K562 (cell line): Measurements from ENCODE around the gene ACAP3. TPM values are rescaled to one million over a fixed set of nuclear protein-coding genes. Genes with fewer than 3 reads are reported as not detected.

ENCODE experiments used
- CHD1 ChIP-seq: fragments of 200-600 bp; sonication (generic); IDR thresholded peaks from one replicate; pipeline ENCODE4 v1.6.1; 2012; ENCODE audit warnings: mild to moderate bottlenecking, moderate library complexity, low read length, inconsistent platforms
- ETS2 ChIP-seq: IDR thresholded peaks from 2 replicates; pipeline ENCODE4 v1.6.1; 2016; ENCODE audit warnings: borderline replicate concordance, missing genetic modification characterization, mild to moderate bottlenecking, moderate library complexity, missing compliant biosample characterization; ENCODE audit not compliant: poor library complexity, severe bottlenecking
- HDAC8 ChIP-seq: fragments of 450-650 bp; IDR thresholded peaks from 2 replicates; pipeline ENCODE4 v1.6.1; 2016; ENCODE audit warnings: mild to moderate bottlenecking, missing genetic modification characterization, moderate library complexity, missing compliant biosample characterization
- HMGN3 ChIP-seq: IDR thresholded peaks from 2 replicates; pipeline ENCODE4 v1.6.1; 2011; ENCODE audit warnings: borderline replicate concordance, low read depth, mild to moderate bottlenecking, mixed read lengths, low read length; ENCODE audit not compliant: insufficient read length; ENCODE audit errors: extremely low read depth
- HNRNPL ChIP-seq: fragments of 200-400 bp; formaldehyde crosslinking; IDR thresholded peaks from 2 replicates; pipeline ENCODE4 v1.6.1; 2017; ENCODE audit warnings: low read depth, mild to moderate bottlenecking, low read length
- ILF3 ChIP-seq: fragments of 450-650 bp; IDR thresholded peaks from 2 replicates; pipeline ENCODE4 v1.6.1; 2018; ENCODE audit warnings: antibody characterized with exemption, mild to moderate bottlenecking, moderate library complexity, borderline replicate concordance
- KAT8 ChIP-seq: fragments of 450-650 bp; IDR thresholded peaks from 2 replicates; pipeline ENCODE4 v1.6.1; 2016; ENCODE audit warnings: low read depth, mild to moderate bottlenecking
- KDM2B ChIP-seq: fragments of 250-450 bp; sonication (Bioruptor Pico); IDR thresholded peaks from 2 replicates; pipeline ENCODE4 v1.8.0; 2021; ENCODE audit warnings: mild to moderate bottlenecking, moderate library complexity
- MEF2D ChIP-seq: conservative IDR thresholded peaks from 2 replicates; pipeline ENCODE4 v1.6.1; 2016; ENCODE audit warnings: low read depth, missing genetic modification characterization, missing compliant biosample characterization
- PHF20 ChIP-seq: fragments of 450-650 bp; IDR thresholded peaks from 2 replicates; pipeline ENCODE4 v1.6.1; 2018; ENCODE audit not compliant: partially characterized antibody
- POLR2G ChIP-seq: fragments of 200-400 bp; formaldehyde crosslinking; IDR thresholded peaks from 2 replicates; pipeline ENCODE4 v1.6.1; 2017; ENCODE audit warnings: low read depth, mild to moderate bottlenecking, antibody characterized with exemption, low read length, moderate library complexity
- RB1 ChIP-seq: fragments of 450-650 bp; IDR thresholded peaks from 2 replicates; pipeline ENCODE4 v1.6.1; 2017; ENCODE audit warnings: low read depth, mild to moderate bottlenecking
- TEAD1 ChIP-seq, 2 experiments: fragments of 450-650 bp in 1 of 2; sonication (generic) in 1 of 2; formaldehyde crosslinking; IDR thresholded peaks; 2 replicates each; pipeline versions ENCODE4 v1.4.0 to v1.8.0; 2020 to 2022; ENCODE audit warnings: mild to moderate bottlenecking in 2 of 2, missing genetic modification reagents in 1 of 2
- ZNF282 ChIP-seq: sonication (generic); formaldehyde crosslinking; IDR thresholded peaks from 2 replicates; pipeline ENCODE4 v1.8.1; 2023; ENCODE audit warnings: missing genetic modification reagents
- polyA plus RNA-seq, 8 experiments: library from polyadenylated mRNA; depleted of rRNA in 4 of 8; stranded (reverse) in 5 of 8; unstranded in 3 of 8; fragments of >200 nt; fragmentation: Nextera tagmentation in 2 of 8; fragmentation: Illumina TruSeq in 1 of 8; extraction: Ambion mirVana in 2 of 8; extraction: Trizol in 1 of 8; gene quantifications; 2 replicates each; pipeline versions ENCODE4 v1.2.1 to v1.2.3, GENCODE V29; 2011 to 2014; ENCODE audit warnings: inconsistent platforms in 1 of 8, missing spikeins in 1 of 8
- total RNA-seq, 7 experiments: library from RNA; depleted of rRNA in 6 of 7; stranded (reverse); fragments of >200 nt in 6 of 7; fragmentation: Illumina TruSeq in 2 of 7; extraction: Trizol in 2 of 7; gene quantifications; 2 replicates each; pipeline versions ENCODE4 v1.2.1 to v1.2.3, GENCODE V29; 2011 to 2021; ENCODE audit warnings: low replicate concordance in 1 of 7
- TF ChIP-seq, protein P1 (sequence below), 2 experiments: fragments of 450-650 bp; formaldehyde crosslinking in 1 of 2; IDR thresholded peaks; 2 replicates each; pipeline versions ENCODE4 v1.4.0 to v1.6.1; 2014 to 2020; ENCODE audit warnings: mild to moderate bottlenecking in 2 of 2, borderline replicate concordance in 1 of 2, low read depth in 1 of 2
- TF ChIP-seq, protein P2 (sequence below): fragments of 250-450 bp; sonication (Bioruptor Pico); IDR thresholded peaks from 2 replicates; pipeline ENCODE4 v1.4.0; 2020; ENCODE audit warnings: mild to moderate bottlenecking, moderate library complexity
- TF ChIP-seq, protein P3 (sequence below): sonication (generic); formaldehyde crosslinking; IDR thresholded peaks from 2 replicates; pipeline ENCODE4 v1.8.1; 2022; ENCODE audit warnings: missing genetic modification reagents

ACAP3 gene
- total and polyA plus RNA-seq, 9 of the 15 experiments (the other 6 are each of a cell fraction or from before 2014, with no cell fraction given), result 0.01 to 49.0 (median 12.0) TPM

DNA sequence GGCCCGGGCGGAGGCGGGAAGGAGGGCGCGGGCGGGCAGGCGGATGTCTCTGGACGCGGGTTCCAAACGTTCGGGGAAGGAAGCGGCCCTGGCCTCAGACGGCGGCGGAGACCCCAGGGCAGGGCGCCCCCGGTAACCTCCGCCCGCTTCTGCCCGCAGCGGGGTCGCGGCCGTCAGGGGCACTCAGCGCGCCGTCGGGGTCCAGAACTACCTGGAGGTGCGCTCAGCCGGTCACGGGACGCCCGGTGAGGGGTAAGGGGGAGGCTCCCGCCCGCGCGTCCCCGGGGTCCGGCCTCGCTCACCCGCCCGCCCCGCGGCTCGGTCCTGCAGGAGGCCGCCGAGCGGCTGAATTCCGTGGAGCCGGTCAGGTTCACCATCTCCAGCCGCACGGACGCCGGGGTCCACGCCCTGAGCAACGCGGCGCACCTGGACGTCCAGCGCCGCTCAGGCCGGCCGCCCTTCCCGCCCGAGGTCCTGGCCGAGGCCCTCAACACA, 1.1 kb upstream of the ACAP3 start (continued):
- TF ChIP-seq MEF2D (tag), result no peak
- TF ChIP-seq, protein P1, sequence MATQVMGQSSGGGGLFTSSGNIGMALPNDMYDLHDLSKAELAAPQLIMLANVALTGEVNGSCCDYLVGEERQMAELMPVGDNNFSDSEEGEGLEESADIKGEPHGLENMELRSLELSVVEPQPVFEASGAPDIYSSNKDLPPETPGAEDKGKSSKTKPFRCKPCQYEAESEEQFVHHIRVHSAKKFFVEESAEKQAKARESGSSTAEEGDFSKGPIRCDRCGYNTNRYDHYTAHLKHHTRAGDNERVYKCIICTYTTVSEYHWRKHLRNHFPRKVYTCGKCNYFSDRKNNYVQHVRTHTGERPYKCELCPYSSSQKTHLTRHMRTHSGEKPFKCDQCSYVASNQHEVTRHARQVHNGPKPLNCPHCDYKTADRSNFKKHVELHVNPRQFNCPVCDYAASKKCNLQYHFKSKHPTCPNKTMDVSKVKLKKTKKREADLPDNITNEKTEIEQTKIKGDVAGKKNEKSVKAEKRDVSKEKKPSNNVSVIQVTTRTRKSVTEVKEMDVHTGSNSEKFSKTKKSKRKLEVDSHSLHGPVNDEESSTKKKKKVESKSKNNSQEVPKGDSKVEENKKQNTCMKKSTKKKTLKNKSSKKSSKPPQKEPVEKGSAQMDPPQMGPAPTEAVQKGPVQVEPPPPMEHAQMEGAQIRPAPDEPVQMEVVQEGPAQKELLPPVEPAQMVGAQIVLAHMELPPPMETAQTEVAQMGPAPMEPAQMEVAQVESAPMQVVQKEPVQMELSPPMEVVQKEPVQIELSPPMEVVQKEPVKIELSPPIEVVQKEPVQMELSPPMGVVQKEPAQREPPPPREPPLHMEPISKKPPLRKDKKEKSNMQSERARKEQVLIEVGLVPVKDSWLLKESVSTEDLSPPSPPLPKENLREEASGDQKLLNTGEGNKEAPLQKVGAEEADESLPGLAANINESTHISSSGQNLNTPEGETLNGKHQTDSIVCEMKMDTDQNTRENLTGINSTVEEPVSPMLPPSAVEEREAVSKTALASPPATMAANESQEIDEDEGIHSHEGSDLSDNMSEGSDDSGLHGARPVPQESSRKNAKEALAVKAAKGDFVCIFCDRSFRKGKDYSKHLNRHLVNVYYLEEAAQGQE (IDR thresholded peaks at IDR 0.05; ENCODE audit: borderline replicate concordance), result no peak
- TF ChIP-seq, protein P1 (CRISPR knock-in tag; IDR thresholded peaks at IDR 0.05; ENCODE audit: low read depth), result peak; percentile 66
- peak; percentile 95 for TF ChIP-seq KDM2B (CRISPR knock-in tag)
- TF ChIP-seq, protein P2, sequence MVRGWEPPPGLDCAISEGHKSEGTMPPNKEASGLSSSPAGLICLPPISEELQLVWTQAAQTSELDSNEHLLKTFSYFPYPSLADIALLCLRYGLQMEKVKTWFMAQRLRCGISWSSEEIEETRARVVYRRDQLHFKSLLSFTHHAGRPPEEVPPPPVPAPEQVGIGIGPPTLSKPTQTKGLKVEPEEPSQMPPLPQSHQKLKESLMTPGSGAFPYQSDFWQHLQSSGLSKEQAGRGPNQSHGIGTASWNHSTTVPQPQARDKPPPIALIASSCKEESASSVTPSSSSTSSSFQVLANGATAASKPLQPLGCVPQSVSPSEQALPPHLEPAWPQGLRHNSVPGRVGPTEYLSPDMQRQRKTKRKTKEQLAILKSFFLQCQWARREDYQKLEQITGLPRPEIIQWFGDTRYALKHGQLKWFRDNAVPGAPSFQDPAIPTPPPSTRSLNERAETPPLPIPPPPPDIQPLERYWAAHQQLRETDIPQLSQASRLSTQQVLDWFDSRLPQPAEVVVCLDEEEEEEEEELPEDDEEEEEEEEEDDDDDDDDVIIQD (CRISPR knock-in tag), result peak; percentile 59; the same call in 1 of the 2 replicates
- TF ChIP-seq CHD1, result peak; percentile 79
- TF ChIP-seq ILF3, result no peak
- no peak for TF ChIP-seq KAT8
- peak; percentile 40; the same call in 1 of the 2 replicates for TF ChIP-seq HNRNPL
- peak in 1 of 2 experiments; percentile 9; a peak in 1 of 4 replicates for TF ChIP-seq TEAD1 (CRISPR knock-in tag; IDR thresholded peaks at IDR 0.05)
- TF ChIP-seq HDAC8, result no peak
- 0 out of 2 replicates have a peak, but pooled peaks have one; percentile 41 for TF ChIP-seq ZNF282 (CRISPR knock-in tag)
- TF ChIP-seq, protein P3, sequence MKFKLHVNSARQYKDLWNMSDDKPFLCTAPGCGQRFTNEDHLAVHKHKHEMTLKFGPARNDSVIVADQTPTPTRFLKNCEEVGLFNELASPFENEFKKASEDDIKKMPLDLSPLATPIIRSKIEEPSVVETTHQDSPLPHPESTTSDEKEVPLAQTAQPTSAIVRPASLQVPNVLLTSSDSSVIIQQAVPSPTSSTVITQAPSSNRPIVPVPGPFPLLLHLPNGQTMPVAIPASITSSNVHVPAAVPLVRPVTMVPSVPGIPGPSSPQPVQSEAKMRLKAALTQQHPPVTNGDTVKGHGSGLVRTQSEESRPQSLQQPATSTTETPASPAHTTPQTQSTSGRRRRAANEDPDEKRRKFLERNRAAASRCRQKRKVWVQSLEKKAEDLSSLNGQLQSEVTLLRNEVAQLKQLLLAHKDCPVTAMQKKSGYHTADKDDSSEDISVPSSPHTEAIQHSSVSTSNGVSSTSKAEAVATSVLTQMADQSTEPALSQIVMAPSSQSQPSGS (CRISPR knock-in tag), result peak; percentile 68; the same call in 1 of the 2 replicates
- TF ChIP-seq PHF20, result peak; percentile 26
- TF ChIP-seq HMGN3, result peak; percentile 39
- no peak for TF ChIP-seq ETS2 (tag)
- peak; percentile 66 for TF ChIP-seq POLR2G
- peak; percentile 2 for TF ChIP-seq RB1
